ENCODE results near the gene FDX1. TPM values are rescaled to one million over a fixed set of nuclear protein-coding genes. Genes with fewer than 3 reads are reported as not detected.
"Not testable (repeated sequence)": the region's sequence is repeated elsewhere in the genome, so short reads cannot be mapped to it uniquely, and the experiment has no call there.

FDX1 gene
- total RNA-seq: 10 to 100 TPM in 1 of 2 experiments, 1 to 10 TPM in 1; 9.9 to 10.5 TPM

GRCh38 chr11:110429731-110430266, at the start of gene FDX1:
FDX1 (plus strand) TSS chr11:110429948; CDS start chr11:110430121, 173 bp downstream.
- POLR2A ChIA-PET: interaction anchor here (0.6 to 1.2 kb wide), 5 partner anchors 13 to 802 kb away, joined by 3 read pairs; no protein-coding TSS in a partner anchor
- no peaks in the 10 kb centered on the region for H3K36me3 Mint-ChIP-seq
- no peaks in the 10 kb centered on the region for H3K9me3 Mint-ChIP-seq
- ATAC-seq (ENCODE audit: low read depth): peak; percentile 84
- peak; percentile 90 for DNase-seq
- H3K4me1 Mint-ChIP-seq: peaks cover 28% of the 10 kb centered on the region
- H3K4me3 Mint-ChIP-seq: peak within 1 kb of the TSS; percentile 94
- H3K27me3 Mint-ChIP-seq: no peaks in the 10 kb centered on the region
- H3K27ac Mint-ChIP-seq: peak within 1 kb of the TSS; percentile 93

- H3K4me3 Mint-ChIP-seq: no peak overlapping the region
- peaks cover 5% of the 10 kb centered on the region for H3K4me1 Mint-ChIP-seq
- POLR2A ChIA-PET: interaction anchor here (0.7 kb wide), 1 partner anchor 19 kb away, joined by 3 read pairs; no protein-coding TSS in a partner anchor
- peaks cover 3% of the 10 kb centered on the region for H3K27me3 Mint-ChIP-seq
- DNase-seq (no peak), ATAC-seq (ENCODE audit: low read depth) (no peak)
- H3K27ac Mint-ChIP-seq: no peak overlapping the region
- H3K36me3 Mint-ChIP-seq: peaks cover 1% of the 10 kb centered on the region
- peaks cover 1% of the 10 kb centered on the region for H3K9me3 Mint-ChIP-seq
Measured at GRCh38 chr11:110380836-110381622, 48.7 kb upstream of the FDX1 start.

- peaks cover 18% of the 10 kb centered on the region for H3K27me3 Mint-ChIP-seq
- DNase-seq; H3K27ac Mint-ChIP-seq; H3K4me3 Mint-ChIP-seq; H3K36me3 Mint-ChIP-seq; H3K9me3 Mint-ChIP-seq; POLR2A ChIA-PET; H3K4me1 Mint-ChIP-seq; ATAC-seq (ENCODE audit: low read depth): not testable (repeated sequence)
Measured at GRCh38 chr11:110388231-110388630, 41.5 kb upstream of the FDX1 start.

- H3K36me3 Mint-ChIP-seq: peaks cover 1% of the 10 kb centered on the region
- DNase-seq (no peak), ATAC-seq (ENCODE audit: low read depth) (no peak)
- no peak overlapping the region for H3K4me3 Mint-ChIP-seq
- H3K9me3 Mint-ChIP-seq: no peaks in the 10 kb centered on the region
- H3K27ac Mint-ChIP-seq: no peak overlapping the region
- peaks cover 21% of the 10 kb centered on the region for H3K27me3 Mint-ChIP-seq
- POLR2A ChIA-PET: no interaction called here
- no peaks in the 10 kb centered on the region for H3K4me1 Mint-ChIP-seq
Measured at GRCh38 chr11:110389965-110390364, 39.8 kb upstream of the FDX1 start.

GRCh38 chr11:110392056-110392455, 37.7 kb upstream of the FDX1 start:
- H3K4me1 Mint-ChIP-seq: no peaks in the 10 kb centered on the region
- POLR2A ChIA-PET: no interaction called here
- no peak overlapping the region for H3K4me3 Mint-ChIP-seq
- no peaks in the 10 kb centered on the region for H3K36me3 Mint-ChIP-seq
- H3K27ac Mint-ChIP-seq: no peak overlapping the region
- ATAC-seq (ENCODE audit: low read depth): no peak
- DNase-seq: no peak
- H3K27me3 Mint-ChIP-seq: peaks cover 21% of the 10 kb centered on the region
- peaks cover 5% of the 10 kb centered on the region for H3K9me3 Mint-ChIP-seq

- H3K27me3 Mint-ChIP-seq: peaks cover 13% of the 10 kb centered on the region
- DNase-seq; POLR2A ChIA-PET; H3K27ac Mint-ChIP-seq; H3K36me3 Mint-ChIP-seq; H3K9me3 Mint-ChIP-seq; H3K4me1 Mint-ChIP-seq; H3K4me3 Mint-ChIP-seq; ATAC-seq (ENCODE audit: low read depth): not testable (repeated sequence)
Measured at GRCh38 chr11:110397668-110398286, 32.0 kb upstream of the FDX1 start.

GRCh38 chr11:110403585-110403984, 26.2 kb upstream of the FDX1 start:
- H3K27me3 Mint-ChIP-seq; H3K9me3 Mint-ChIP-seq; H3K36me3 Mint-ChIP-seq; H3K4me1 Mint-ChIP-seq; ATAC-seq (ENCODE audit: low read depth); H3K4me3 Mint-ChIP-seq; POLR2A ChIA-PET; H3K27ac Mint-ChIP-seq; DNase-seq: not testable (repeated sequence)

GRCh38 chr11:110405636-110406035, 24.1 kb upstream of the FDX1 start:
- H3K4me1 Mint-ChIP-seq; POLR2A ChIA-PET; H3K36me3 Mint-ChIP-seq; H3K27ac Mint-ChIP-seq; H3K27me3 Mint-ChIP-seq; H3K4me3 Mint-ChIP-seq; ATAC-seq (ENCODE audit: low read depth); H3K9me3 Mint-ChIP-seq; DNase-seq: not testable (repeated sequence)

GRCh38 chr11:110407315-110407714, 22.4 kb upstream of the FDX1 start:
- no peak overlapping the region for H3K4me3 Mint-ChIP-seq
- POLR2A ChIA-PET: no interaction called here
- no peaks in the 10 kb centered on the region for H3K4me1 Mint-ChIP-seq
- H3K27ac Mint-ChIP-seq: no peak overlapping the region
- H3K9me3 Mint-ChIP-seq: peaks cover 5% of the 10 kb centered on the region
- H3K27me3 Mint-ChIP-seq: peaks cover 5% of the 10 kb centered on the region
- DNase-seq (no peak), ATAC-seq (ENCODE audit: low read depth) (no peak)
- no peaks in the 10 kb centered on the region for H3K36me3 Mint-ChIP-seq

- no peak overlapping the region for H3K4me3 Mint-ChIP-seq
Measured at GRCh38 chr11:110409174-110409573, 20.6 kb upstream of the FDX1 start.

GRCh38 chr11:110410651-110411050, 19.1 kb upstream of the FDX1 start:
- Mint-ChIP-seq H3K4me3 (no peak overlapping the region), H3K27ac (no peak overlapping the region), H3K36me3 (no peaks in the 10 kb centered on the region), H3K4me1 (no peaks in the 10 kb centered on the region), H3K27me3 (peaks cover 5% of the 10 kb centered on the region), H3K9me3 (no peaks in the 10 kb centered on the region)
- no peak for ATAC-seq (ENCODE audit: low read depth)
- POLR2A ChIA-PET: no interaction called here
- DNase-seq: no peak

More at GRCh38 chr11:110409174-110409573, 20.6 kb upstream of the FDX1 start:
- POLR2A ChIA-PET: no interaction called here
- Mint-ChIP-seq H3K36me3 (no peaks in the 10 kb centered on the region), H3K27me3 (peaks cover 5% of the 10 kb centered on the region), H3K4me1 (no peaks in the 10 kb centered on the region), H3K9me3 (peaks cover 5% of the 10 kb centered on the region), H3K27ac (no peak overlapping the region)
- DNase-seq (no peak), ATAC-seq (ENCODE audit: low read depth) (no peak)

GRCh38 chr11:110415081-110415480, 14.7 kb upstream of the FDX1 start:
- Mint-ChIP-seq H3K4me1 (no peaks in the 10 kb centered on the region), H3K36me3 (no peaks in the 10 kb centered on the region), H3K4me3 (no peak overlapping the region), H3K9me3 (peaks cover 3% of the 10 kb centered on the region), H3K27me3 (no peaks in the 10 kb centered on the region), H3K27ac (no peak overlapping the region)
- DNase-seq: no peak
- no peak for ATAC-seq (ENCODE audit: low read depth)
- POLR2A ChIA-PET: no interaction called here

GRCh38 chr11:110421658-110422057, 8.1 kb upstream of the FDX1 start:
- H3K9me3 Mint-ChIP-seq; H3K36me3 Mint-ChIP-seq; ATAC-seq (ENCODE audit: low read depth); H3K4me1 Mint-ChIP-seq; POLR2A ChIA-PET; H3K27me3 Mint-ChIP-seq; DNase-seq; H3K4me3 Mint-ChIP-seq; H3K27ac Mint-ChIP-seq: not testable (repeated sequence)
